ENCODE results near the gene LRFN2.
A peak's percentile ranks its signal among the peaks of the same experiment; 100 is the strongest.

Gene LRFN2

GRCh38 chr6:40587240-40588069 is at the start of gene LRFN2:
Gene LRFN2, minus strand, starts transcription at chr6:40587364.
- peak; percentile 43 for DNase-seq (ENCODE audit: low read depth)

- DNase-seq (ENCODE audit: low read depth) = no peak
These were observed 47.3 kb upstream of the LRFN2 start for GRCh38 chr6:40634429-40634828.

GRCh38 chr6:40631744-40632143 is 44.6 kb upstream of the LRFN2 start:
- no peak for DNase-seq (ENCODE audit: low read depth)

GRCh38 chr6:40630488-40630887 is 43.3 kb upstream of the LRFN2 start:
- DNase-seq (ENCODE audit: low read depth) = no peak

GRCh38 chr6:40630051-40630450 is 42.9 kb upstream of the LRFN2 start:
- no peak for DNase-seq (ENCODE audit: low read depth)

- DNase-seq (ENCODE audit: low read depth) = no peak
These were observed 42.3 kb upstream of the LRFN2 start for GRCh38 chr6:40629463-40629862.

- DNase-seq (ENCODE audit: low read depth) = no peak
These were observed 40.2 kb upstream of the LRFN2 start for GRCh38 chr6:40627316-40627715.

- DNase-seq (ENCODE audit: low read depth) = no peak
These were observed 39.7 kb upstream of the LRFN2 start for GRCh38 chr6:40626886-40627285.

GRCh38 chr6:40623932-40624331 is 36.8 kb upstream of the LRFN2 start:
- no peak for DNase-seq (ENCODE audit: low read depth)

GRCh38 chr6:40623178-40623577 is 36.0 kb upstream of the LRFN2 start:
- no peak for DNase-seq (ENCODE audit: low read depth)

- no peak for DNase-seq (ENCODE audit: low read depth)
These were observed 33.5 kb upstream of the LRFN2 start for GRCh38 chr6:40620574-40621240.

- no peak for DNase-seq (ENCODE audit: low read depth)
These were observed 27.5 kb upstream of the LRFN2 start for GRCh38 chr6:40614671-40615070.

GRCh38 chr6:40611912-40612311 is 24.7 kb upstream of the LRFN2 start:
- no peak for DNase-seq (ENCODE audit: low read depth)

- DNase-seq (ENCODE audit: low read depth) = no peak
These were observed 24.3 kb upstream of the LRFN2 start for GRCh38 chr6:40611434-40611833.

- DNase-seq (ENCODE audit: low read depth) = no peak
These were observed 23.1 kb upstream of the LRFN2 start for GRCh38 chr6:40610229-40610628.

GRCh38 chr6:40606981-40607380 is 19.8 kb upstream of the LRFN2 start:
- no peak for DNase-seq (ENCODE audit: low read depth)

GRCh38 chr6:40606526-40606925 is 19.4 kb upstream of the LRFN2 start:
- no peak for DNase-seq (ENCODE audit: low read depth)

- no peak for DNase-seq (ENCODE audit: low read depth)
These were observed 16.9 kb upstream of the LRFN2 start for GRCh38 chr6:40604082-40604481.

GRCh38 chr6:40599555-40599954 is 12.4 kb upstream of the LRFN2 start:
- no peak for DNase-seq (ENCODE audit: low read depth)

GRCh38 chr6:40598516-40598915 is 11.4 kb upstream of the LRFN2 start:
- no peak for DNase-seq (ENCODE audit: low read depth)

GRCh38 chr6:40597301-40597700 is 10.1 kb upstream of the LRFN2 start:
- DNase-seq (ENCODE audit: low read depth) = no peak

GRCh38 chr6:40588480-40588879 is 1.3 kb upstream of the LRFN2 start:
- DNase-seq (ENCODE audit: low read depth) = no peak

GRCh38 chr6:40588070-40588384 is 863 bp upstream of the LRFN2 start:
- no peak for DNase-seq (ENCODE audit: low read depth)

Measured in activated T-cell treated with anti-CD3 and anti-CD28 coated beads for 1 hour (primary cell).